Measurements from ENCODE around the gene HMGCR. TPM values are rescaled to one million over a fixed set of nuclear protein-coding genes. Genes with fewer than 3 reads are reported as not detected.
A peak's percentile ranks its signal among the peaks of the same experiment; 100 is the strongest.
"Not testable (repeated sequence)": the region's sequence is repeated elsewhere in the genome, so short reads cannot be mapped to it uniquely, and the experiment has no call there.

HMGCR gene
- 22.6 and 25.5 TPM in 2 replicates for total RNA-seq (2014; rRNA removed; shearing (Covaris generic))
- polyA plus RNA-seq (2014; cell fraction: nucleus; rRNA removed): 33.9 and 62.8 TPM in 2 replicates

DNA sequence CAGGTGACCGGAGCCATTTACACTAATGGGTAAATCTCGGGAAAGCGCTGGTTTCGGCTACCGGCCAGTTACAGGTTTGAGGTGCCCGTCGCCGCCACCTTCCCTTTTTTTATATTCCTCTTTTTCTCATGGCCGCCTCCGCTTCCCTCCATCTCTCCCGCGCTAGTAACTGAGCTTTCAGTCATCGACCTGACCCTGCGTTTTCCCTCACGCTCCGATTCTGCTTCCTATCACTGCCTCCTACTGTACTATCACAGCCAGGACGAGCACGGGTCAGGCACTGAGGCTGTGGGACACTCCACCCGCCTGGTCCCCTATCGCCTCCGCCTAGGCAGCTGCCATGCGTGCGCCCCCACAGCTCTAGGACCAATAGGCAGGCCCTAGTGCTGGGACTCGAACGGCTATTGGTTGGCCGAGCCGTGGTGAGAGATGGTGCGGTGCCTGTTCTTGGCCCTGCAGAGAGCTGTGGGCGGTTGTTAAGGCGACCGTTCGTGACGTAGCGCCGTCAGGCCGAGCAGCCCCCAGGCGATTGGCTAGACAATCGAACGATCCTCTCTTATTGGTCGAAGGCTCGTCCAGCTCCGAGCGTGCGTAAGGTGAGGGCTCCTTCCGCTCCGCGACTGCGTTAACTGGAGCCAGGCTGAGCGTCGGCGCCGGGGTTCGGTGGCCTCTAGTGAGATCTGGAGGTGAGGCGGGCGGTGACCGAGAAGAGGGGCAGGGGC lies at the start of gene HMGCR:
Gene HMGCR, plus strand, starts transcription at position 606 of the 722 bp plus-strand sequence. CDS start 5,386 bp downstream, outside the sequence.
- DNase-seq (ENCODE audit: extremely low read depth, low read depth): peak; percentile 99

DNA sequence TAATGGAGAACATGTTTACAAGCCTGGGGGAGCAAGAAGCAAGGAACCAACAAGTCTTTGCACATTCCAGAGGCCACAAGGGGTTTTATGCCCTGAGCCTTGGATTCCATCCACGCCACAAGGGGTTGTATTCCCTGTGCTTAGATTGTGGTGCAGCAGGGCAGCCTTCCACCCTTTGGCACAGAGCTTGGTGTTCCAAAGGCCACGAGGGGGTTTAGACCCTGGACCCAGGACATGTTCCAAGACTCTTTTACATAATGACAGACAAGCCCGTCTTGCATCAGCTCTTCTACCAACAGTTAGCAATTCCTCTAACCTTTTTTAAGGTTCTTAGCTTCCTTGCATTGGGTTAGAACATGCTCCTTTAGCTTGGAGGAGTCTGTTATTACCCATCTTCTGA lies 45.2 kb upstream of the HMGCR start:
- not testable (repeated sequence) for DNase-seq (ENCODE audit: extremely low read depth, low read depth)

DNA sequence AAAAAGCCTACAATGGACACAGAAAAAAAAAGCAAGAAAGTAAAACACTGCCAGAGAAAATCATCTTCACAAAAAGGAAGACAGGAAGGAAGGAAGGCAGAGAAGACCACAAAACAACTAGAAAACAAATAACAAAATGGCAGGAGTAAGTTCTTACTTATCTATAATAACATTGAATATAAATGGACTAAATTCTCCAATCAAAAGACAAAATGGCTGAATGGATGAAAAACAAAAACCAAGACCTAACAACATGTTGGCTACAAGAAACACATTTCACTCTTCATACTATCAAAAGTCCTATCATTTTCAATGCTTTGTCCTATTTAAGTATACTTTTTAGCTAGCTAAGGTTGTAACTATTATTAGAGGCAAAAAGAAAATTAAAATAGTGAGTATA lies 36.9 kb upstream of the HMGCR start:
- no peak for DNase-seq (ENCODE audit: extremely low read depth, low read depth)

DNA sequence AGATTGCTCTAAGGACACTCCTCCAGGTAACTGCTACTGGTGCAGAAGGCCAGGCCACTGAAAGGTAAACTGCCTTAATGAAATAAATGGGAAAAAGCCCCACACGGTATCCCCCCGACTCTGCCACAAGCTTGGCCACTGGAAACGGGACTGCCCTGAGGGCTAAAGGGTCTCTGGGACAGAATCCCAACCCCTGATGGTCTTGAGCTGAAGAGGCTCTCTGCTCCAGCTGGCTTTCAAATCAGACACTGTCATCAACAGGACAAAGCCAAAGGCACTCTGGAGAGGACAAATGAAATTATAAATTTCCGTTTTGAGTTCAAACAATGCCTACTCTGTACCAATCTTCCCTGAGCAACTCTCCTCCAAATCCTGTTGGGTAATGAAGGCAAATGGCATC lies 33.6 kb upstream of the HMGCR start:
- DNase-seq (ENCODE audit: extremely low read depth, low read depth): no peak

DNA sequence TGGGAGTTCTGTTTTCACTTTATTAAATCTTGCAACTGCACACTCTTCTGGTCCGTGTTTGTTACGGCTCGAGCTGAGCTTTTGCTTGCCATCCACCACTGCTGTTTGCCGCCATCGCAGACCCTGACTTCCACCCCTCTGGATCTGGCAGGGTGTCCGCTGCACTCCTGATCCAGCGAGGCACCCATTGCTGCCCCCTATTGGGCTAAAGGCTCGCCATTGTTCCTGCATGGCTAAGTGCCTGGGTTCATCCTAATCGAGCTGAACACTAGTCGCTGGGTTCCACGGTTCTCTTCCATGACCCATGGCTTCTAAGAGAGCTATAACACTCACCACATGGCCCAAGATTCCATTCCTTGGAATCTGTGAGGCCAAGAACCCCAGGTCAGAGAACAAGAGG lies 32.5 kb upstream of the HMGCR start:
- not testable (repeated sequence) for DNase-seq (ENCODE audit: extremely low read depth, low read depth)

DNA sequence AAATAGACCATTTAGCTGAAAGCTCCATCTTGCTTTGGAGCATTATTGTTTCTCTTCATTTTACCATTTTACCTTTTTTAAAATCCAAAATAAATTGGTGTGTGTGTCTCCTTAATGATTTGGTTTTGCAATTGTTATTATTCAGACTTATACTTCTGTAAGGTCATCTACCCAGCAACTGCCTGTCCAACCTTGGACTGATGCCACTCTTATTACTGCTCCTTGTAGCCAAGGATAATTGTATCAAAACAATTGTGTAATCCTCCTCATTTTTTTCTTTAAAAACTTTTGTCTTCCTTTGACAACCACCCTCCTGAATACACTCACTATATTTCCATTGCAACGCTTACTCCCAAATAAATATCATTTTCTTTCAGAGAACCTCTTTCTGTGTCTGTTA lies 30.3 kb upstream of the HMGCR start:
- DNase-seq (ENCODE audit: extremely low read depth, low read depth): no peak

DNA sequence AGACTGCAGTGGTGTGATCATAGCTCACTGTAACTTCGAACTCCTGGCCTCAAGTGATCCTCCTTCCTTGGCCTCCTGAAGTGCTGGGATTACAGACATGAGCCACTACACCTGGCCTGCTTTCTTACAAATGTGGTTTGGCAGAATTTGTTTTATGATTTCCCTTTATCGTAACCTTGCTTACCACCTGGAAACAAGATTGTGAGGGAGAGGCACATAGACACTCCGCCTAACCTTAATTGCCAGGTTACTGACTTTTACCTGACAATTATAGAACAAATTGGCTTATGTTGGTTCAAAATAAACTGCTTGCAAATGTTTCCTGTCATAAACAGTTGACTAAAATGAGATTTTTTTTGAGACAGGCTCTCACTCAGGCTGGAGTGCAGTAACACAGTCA lies 26.8 kb upstream of the HMGCR start:
- DNase-seq (ENCODE audit: extremely low read depth, low read depth): no peak

DNA sequence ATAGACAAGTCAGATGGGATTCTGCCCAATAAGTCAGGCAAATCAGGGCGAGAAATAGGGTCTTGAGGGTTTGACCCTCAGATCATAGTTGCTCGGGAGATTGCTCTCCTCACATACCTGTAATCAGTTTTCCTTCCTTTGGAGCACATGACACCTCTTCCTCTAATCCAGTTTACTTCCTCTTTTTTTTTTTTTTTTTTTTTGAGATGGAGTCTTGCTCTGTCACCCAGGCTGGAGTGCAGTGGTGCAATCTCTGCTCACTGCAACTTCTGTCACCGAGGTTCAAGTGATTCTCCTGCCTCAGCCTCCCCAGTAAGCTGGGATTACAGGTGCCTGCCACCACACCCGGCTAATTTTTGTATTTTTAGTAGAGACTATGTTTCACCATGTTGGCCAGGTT lies 17.9 kb upstream of the HMGCR start:
- not testable (repeated sequence) for DNase-seq (ENCODE audit: extremely low read depth, low read depth)

DNA sequence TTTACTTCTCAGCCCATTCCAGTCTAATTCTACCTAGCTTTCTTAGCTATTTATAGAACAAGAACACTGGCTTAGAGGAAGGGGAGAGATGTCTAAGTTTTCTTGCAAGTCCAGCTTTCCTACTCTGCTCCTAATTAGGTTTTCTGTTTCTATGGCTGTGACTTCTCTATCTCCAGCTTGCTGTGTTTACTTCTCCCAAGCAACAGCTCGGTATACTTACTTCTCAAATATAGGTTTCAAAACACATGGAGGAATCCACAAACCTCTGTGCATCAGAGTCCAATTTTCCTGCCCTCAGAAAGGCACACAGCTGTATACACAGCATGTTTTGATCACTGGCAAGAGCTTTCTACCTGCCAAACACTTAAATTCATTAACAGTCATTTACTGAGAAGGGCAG lies 17.4 kb upstream of the HMGCR start:
- no peak for DNase-seq (ENCODE audit: extremely low read depth, low read depth)

DNA sequence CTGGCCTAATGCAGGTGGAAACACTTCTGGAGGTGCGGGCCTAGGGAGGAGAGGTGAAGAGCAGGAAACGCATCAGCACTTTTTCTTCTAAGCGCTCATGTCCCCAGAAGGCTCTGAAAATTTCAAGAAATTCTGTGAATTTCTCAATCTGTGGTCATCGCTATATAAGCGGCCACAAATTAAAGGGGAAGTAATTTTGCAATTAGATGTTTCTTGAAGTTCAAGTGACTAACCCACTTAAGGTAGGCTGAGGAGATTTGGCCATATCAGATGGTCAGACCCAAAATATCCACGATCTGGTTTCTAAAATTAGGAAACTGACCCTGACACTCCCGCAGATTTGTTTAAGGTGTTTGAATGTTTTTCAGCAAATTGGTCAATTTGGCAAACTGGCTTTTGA lies 16.6 kb upstream of the HMGCR start:
- no peak for DNase-seq (ENCODE audit: extremely low read depth, low read depth)

DNA sequence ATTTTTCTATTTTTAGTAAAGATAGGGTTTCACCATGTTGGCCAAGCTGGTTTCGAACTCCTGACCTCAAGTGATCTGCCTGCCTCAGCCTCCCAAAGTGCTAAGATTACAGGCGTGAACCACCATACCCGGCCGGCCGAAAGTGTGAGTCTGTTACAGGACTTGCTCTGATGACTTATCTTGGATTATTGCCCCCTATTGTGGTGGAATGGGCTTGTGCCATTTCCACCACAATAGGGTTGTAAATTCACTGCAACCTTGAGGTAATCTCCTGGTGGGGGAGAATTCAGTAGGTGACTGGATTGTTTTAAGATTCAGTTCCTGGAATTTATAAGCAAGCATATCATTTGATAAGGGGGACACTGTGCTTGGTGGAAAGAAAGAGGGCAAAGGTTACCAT lies 15.0 kb upstream of the HMGCR start:
- DNase-seq (ENCODE audit: extremely low read depth, low read depth): no peak

DNA sequence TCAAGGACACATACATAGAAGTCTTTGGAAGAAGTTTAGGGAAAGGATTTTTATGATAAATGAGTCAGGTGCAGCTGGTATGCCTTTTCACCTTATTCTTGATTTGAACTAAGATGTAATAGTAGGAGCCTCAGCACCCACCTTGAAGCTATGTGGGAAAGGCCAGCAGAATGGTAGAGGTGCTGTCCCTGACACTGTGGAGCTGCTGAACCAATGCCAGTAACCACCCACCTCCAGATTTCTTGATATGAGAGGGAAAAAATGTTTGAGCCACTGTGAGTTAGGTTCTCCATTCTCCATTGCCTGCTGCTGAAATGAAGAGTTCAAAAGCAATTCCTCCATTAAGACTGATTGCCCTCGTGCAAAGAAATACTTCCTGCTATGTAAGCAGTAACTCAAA lies 12.2 kb upstream of the HMGCR start:
- DNase-seq (ENCODE audit: extremely low read depth, low read depth): no peak

DNA sequence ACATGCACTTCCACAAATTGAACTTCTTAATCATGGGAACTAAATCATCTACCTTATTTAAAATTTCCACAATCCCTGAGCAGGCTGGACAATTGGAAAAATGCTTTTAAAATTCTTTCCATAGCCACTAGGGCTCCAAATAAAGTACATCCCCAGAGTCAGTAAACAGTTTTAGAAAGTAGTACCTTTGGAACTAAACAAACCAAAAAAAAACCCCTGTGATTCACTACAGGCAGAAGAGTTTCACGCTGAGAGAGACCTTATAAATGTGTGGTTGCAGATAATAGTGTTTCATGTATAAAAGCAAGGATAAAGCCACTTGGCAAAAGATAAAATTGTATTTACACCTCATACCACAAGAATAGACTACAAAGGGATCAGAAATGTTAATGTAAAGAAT lies 11.8 kb upstream of the HMGCR start:
- no peak for DNase-seq (ENCODE audit: extremely low read depth, low read depth)

DNA sequence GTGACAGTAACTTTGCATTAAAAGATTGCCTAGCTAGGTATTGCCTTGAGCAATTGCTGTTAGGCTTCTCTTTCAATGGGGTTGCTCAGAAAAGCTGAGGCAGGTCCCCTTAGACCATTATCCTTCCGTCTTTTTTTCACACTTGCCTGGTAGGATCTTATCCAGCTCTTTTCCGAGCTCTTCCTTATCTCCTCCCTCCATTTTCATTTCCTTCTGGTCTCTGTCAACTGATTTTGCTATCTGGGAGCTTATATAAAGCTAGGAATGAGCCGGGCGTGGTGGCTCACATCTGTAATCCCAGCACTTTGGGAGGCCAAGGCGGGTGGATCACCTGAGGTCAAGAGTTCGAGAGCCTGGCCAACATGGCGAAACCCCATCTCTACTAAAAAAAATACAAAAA lies 6.6 kb upstream of the HMGCR start:
- DNase-seq (ENCODE audit: extremely low read depth, low read depth): no peak

DNA sequence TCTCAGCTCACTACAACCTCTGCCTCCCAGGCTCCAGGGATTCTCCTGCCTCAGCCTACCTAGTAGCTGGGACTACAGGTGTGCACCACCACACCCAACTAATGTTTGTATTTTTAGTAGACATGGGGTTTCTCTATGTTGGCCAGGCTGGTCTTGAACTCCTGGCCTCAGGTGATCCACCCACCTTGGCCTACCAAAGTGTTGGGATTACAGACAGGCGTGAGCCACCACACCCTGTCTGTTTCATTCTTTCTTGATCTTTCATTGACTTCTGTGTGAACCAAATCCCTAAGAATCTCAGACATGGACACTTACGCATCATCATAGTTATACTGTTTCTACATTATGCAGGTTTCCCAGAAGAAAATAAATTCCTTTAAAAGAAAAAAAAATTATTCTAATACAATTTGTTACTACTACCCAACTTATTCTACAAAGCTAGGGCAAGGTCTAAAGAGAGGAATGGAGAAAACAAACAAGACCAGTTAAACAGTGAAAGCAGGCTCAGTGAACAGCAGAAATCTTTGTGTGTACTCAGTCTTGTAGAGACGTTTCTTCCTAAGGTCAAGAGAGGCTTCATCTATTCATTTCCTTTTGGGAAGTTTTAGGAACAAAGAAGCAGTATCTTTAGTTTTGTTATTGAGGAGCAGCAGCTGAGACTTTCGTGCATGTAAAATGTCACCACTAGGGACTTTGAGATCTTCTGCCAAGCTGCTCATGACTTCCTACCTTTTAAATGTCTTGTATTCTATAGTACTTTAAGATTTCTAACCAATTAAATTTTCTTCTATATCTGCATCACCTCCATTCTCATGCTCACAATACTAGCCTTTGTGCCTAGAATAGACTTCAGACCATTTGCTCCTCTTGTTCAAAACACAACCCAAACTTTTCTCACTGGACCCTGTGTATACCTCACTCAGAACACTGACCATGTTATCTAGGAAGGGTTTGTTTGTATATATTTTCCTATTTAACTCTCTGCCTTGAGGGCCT lies 5.6 kb upstream of the HMGCR start:
- no peak for DNase-seq (ENCODE audit: extremely low read depth, low read depth)

DNA sequence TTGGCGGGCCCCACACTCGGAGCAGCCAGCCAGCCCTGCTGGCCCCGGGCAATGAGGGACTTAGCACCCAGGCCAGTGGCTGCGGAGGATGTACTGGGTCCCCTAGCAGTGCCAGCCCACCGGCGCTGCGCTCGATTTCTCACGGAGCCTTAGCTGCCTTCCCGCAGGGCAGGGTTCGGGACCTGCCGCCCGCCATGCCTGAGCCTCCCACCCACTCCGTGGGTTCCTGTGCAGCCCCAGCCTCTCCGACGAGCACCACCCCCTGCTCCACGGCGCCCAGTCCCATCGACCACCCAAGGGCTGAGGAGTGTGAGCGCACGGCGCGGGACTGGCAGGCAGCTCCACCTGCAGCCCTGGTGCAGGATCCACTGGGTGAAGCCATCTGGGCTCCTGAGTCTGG lies 3.3 kb upstream of the HMGCR start:
- DNase-seq (ENCODE audit: extremely low read depth, low read depth): not testable (repeated sequence)

DNA sequence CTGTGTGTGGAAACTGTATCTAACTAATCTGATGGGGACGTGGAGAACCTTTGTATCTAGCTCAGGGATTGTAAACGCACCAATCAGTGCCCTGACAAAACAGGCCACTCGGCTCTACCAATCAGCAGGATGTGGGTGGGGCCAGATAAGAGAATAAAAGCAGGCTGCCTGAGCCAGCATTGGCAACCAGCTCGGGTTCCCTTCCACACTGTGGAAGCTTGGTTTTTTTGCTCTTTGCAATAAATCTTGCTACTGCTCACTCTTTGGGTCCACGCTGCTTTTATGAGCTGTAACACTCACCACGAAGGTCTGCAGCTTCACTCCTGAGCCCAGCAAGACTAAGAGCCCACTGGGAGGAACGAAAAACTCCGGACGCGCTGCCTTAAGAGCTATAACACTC lies 2.6 kb upstream of the HMGCR start:
- not testable (repeated sequence) for DNase-seq (ENCODE audit: extremely low read depth, low read depth)

DNA sequence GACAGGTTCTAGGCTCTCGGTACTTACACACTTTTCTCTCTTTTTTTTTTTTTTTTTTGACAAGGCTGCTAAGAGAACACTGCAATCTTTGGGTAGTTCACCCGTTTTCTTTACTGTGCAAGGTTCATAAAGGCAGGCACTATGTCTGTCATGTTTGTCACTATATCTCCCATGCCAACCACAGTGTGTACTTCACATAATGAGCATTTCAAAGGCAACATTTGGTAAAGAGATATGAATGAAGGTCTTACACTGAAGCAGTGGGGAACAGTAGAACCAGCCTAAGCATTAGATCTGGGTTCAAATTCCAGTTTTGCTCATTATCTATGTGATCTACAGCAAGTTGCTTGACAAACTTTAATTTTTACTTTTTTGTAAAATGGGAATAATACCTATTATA lies 1.5 kb upstream of the HMGCR start:
- no peak for DNase-seq (ENCODE audit: extremely low read depth, low read depth)

DNA sequence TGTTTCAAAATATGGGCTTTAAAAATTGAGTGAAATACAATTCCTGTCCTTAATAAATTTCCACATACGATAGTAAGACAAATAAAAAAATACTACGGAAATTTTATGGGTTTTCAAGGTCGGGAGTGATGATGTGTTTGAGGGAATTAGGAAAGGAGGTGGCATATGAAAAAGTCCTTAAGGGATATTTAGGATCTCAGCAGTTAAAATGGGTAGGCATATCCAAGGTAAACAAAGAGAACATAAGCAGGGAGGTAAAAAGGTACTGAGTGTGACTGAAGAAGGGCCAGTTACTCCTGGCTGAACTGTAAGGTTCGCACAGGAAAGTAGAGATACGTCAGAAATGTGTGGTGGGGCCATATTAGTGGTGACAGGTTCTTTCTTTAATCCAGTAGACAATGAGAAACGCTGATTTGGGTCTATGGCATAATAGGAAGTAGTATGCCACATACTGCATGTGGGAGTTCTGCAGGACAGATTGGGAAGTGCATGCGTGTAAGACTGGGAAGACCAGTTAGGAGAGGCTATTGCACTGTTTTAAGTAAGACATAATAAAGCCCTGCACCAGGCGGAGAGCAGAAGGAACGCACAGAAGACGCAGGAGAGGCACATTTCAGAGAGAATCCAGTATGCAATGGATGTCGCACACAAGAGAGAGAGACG lies 937 bp upstream of the HMGCR start:
- DNase-seq (ENCODE audit: extremely low read depth, low read depth): peak; percentile 72

DNA sequence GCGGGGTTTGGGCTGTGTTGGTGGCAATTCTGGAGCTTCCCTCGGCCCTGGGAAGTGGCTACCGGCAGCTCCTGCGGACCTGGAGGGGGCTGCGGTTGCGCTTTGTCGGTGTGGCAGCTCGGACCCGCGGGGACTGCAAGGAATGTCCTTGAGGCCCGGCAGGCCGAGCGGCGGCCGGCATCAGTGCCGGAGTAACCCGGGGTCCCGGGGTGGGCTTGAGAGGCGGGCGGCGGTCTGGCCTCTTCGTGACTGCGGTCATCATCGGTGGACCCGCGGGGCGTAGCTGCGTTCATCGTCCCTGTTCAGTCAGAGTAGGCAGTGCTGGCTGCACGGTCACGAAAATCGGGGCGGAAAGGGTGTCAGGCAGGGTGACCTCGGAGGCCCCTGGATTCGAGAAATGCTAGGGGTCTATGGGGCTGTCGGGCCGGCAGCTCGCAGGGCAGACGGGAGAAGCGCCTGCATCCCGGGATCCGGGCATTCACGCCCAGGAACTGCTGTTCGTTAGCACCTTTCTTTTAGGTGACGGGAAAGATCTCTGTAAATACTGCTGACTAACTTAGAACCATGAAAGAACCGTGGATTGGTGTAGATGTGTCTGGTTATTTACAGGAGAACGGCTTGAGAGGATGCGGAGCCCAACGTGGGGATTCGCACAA lies 474 bp downstream of the HMGCR start:
- DNase-seq (ENCODE audit: extremely low read depth, low read depth): no peak

DNA sequence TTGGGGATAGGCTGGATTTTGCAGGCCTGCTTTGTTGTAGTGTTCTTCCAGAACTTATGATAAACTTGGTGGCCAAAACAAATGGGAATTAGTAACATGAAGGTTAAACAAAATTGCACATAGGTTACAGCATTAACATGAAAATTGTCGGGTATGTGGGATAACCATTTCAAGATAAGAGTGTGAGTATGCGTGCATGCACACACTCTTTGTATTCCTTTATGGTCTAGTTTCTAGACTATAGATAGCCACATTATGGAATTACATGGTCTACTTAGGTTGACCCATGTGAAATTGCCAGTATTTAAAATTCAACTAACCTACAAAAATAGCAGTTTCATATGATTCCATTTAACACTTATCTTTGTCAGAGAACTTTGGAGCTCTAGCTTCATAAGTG lies 1.4 kb downstream of the HMGCR start:
- DNase-seq (ENCODE audit: extremely low read depth, low read depth): no peak
